ENCODE data around the gene LGI2.

Gene LGI2

DNA sequence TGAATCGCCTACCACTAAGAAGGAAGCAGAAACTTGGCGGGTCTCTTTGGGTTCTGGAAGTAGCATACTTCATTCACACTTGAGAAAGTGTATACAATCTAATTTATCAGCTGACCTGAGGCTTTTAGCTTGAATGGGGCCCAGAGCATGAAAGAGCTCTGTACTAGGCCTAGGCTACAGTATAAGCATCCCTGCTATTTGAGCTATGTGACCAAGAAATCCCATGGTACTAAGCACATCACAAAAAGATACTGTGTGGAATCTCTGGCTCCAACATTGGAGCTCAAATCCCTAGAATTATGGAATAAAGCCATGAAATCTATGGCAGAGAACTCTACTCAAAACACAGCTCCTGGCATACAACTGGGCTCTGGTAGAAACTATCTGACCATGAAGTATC is 74.0 kb downstream of the LGI2 start:
- Histone ChIP-seq H3K18ac (ENCODE audit: low read length) (no peak overlapping the region), H2AK5ac (ENCODE audit: low read length) (no peak overlapping the region), H3K79me1 (ENCODE audit: low read length) (no peaks in the 10 kb centered on the region), H4K5ac (ENCODE audit: low read length) (no peak overlapping the region), H2BK15ac (replicated peaks; ENCODE audit: low read depth) (no peak overlapping the region), H4K8ac (ENCODE audit: low read depth, low read length) (no peak overlapping the region), H3K56ac (ENCODE audit: low read length) (no peak overlapping the region), H3K4ac (ENCODE audit: low read depth, low read length) (no peak overlapping the region), H3K79me2 (ENCODE audit: control insufficient read depth, insufficient read depth, low read length) (no peaks in the 10 kb centered on the region), H3K4me3 (ENCODE audit: low read length) (no peak overlapping the region), H2BK5ac (ENCODE audit: low read length) (no peak overlapping the region), H3K9ac (ENCODE audit: low read length) (no peak overlapping the region), H3K36me3 (ENCODE audit: control insufficient read depth, insufficient read depth, low read length) (no peaks in the 10 kb centered on the region), H3K27ac (ENCODE audit: low read depth, low read length) (no peak overlapping the region), H3K4me1 (ENCODE audit: control insufficient read depth, low read depth, low read length) (no peaks in the 10 kb centered on the region), H3K4me2 (ENCODE audit: low read length) (no peak overlapping the region), H2BK120ac (ENCODE audit: low read depth, low read length) (no peak overlapping the region), H3K23ac (ENCODE audit: low read length) (no peak overlapping the region), H3K27me3 (ENCODE audit: insufficient read depth, low read length, poor library complexity) (no peaks in the 10 kb centered on the region)
- DNase-seq, result no peak
- WGBS (ENCODE audit: extremely low coverage, insufficient coverage, low lambda C conversion rate), result no CpG with 5 or more reads among the region's 2 CpGs

- H3K18ac ChIP-seq (ENCODE audit: low read length), result no peak overlapping the region
- no peak overlapping the region for H3K27ac ChIP-seq (ENCODE audit: low read depth, low read length)
- no peak overlapping the region for H2BK5ac ChIP-seq (ENCODE audit: low read length)
- no peaks in the 10 kb centered on the region for H3K27me3 ChIP-seq (ENCODE audit: insufficient read depth, low read length, poor library complexity)
- no peaks in the 10 kb centered on the region for H3K79me1 ChIP-seq (ENCODE audit: low read length)
- peak; percentile 26 for DNase-seq
- WGBS (ENCODE audit: extremely low coverage, insufficient coverage, low lambda C conversion rate), result no CpG with 5 or more reads among the region's 2 CpGs
- no peak overlapping the region for H4K8ac ChIP-seq (ENCODE audit: low read depth, low read length)
- no peak overlapping the region for H4K5ac ChIP-seq (ENCODE audit: low read length)
- no peak overlapping the region for H3K4ac ChIP-seq (ENCODE audit: low read depth, low read length)
- no peak overlapping the region for H2BK15ac ChIP-seq (replicated peaks; ENCODE audit: low read depth)
- H2BK120ac ChIP-seq (ENCODE audit: low read depth, low read length), result no peak overlapping the region
- no peak overlapping the region for H3K9ac ChIP-seq (ENCODE audit: low read length)
- H2AK5ac ChIP-seq (ENCODE audit: low read length), result no peak overlapping the region
- no peak overlapping the region for H3K56ac ChIP-seq (ENCODE audit: low read length)
- H3K79me2 ChIP-seq (ENCODE audit: control insufficient read depth, insufficient read depth, low read length), result no peaks in the 10 kb centered on the region
- no peak overlapping the region for H3K4me2 ChIP-seq (ENCODE audit: low read length)
- no peaks in the 10 kb centered on the region for H3K4me1 ChIP-seq (ENCODE audit: control insufficient read depth, low read depth, low read length)
- H3K4me3 ChIP-seq (ENCODE audit: low read length), result no peak overlapping the region
- H3K23ac ChIP-seq (ENCODE audit: low read length), result no peak overlapping the region
- H3K36me3 ChIP-seq (ENCODE audit: control insufficient read depth, insufficient read depth, low read length), result no peaks in the 10 kb centered on the region
Observed at GRCh38 chr4:24956091-24956490, 74.7 kb downstream of the LGI2 start.

- no peak overlapping the region for H2BK15ac ChIP-seq (replicated peaks; ENCODE audit: low read depth)
- H3K27ac ChIP-seq (ENCODE audit: low read depth, low read length), result no peak overlapping the region
- no peak overlapping the region for H3K4me3 ChIP-seq (ENCODE audit: low read length)
- no peak overlapping the region for H4K5ac ChIP-seq (ENCODE audit: low read length)
- H3K23ac ChIP-seq (ENCODE audit: low read length), result no peak overlapping the region
- H3K27me3 ChIP-seq (ENCODE audit: insufficient read depth, low read length, poor library complexity), result no peaks in the 10 kb centered on the region
- H2BK5ac ChIP-seq (ENCODE audit: low read length), result no peak overlapping the region
- DNase-seq, result no peak
- no peak overlapping the region for H4K8ac ChIP-seq (ENCODE audit: low read depth, low read length)
- H3K4me1 ChIP-seq (ENCODE audit: control insufficient read depth, low read depth, low read length), result no peaks in the 10 kb centered on the region
- no CpG with 5 or more reads among the region's 4 CpGs for WGBS (ENCODE audit: extremely low coverage, insufficient coverage, low lambda C conversion rate)
- H3K79me2 ChIP-seq (ENCODE audit: control insufficient read depth, insufficient read depth, low read length), result no peaks in the 10 kb centered on the region
- H2BK120ac ChIP-seq (ENCODE audit: low read depth, low read length), result no peak overlapping the region
- H3K36me3 ChIP-seq (ENCODE audit: control insufficient read depth, insufficient read depth, low read length), result no peaks in the 10 kb centered on the region
- no peak overlapping the region for H3K4ac ChIP-seq (ENCODE audit: low read depth, low read length)
- no peak overlapping the region for H3K4me2 ChIP-seq (ENCODE audit: low read length)
- H3K56ac ChIP-seq (ENCODE audit: low read length), result no peak overlapping the region
- H3K18ac ChIP-seq (ENCODE audit: low read length), result no peak overlapping the region
- H3K79me1 ChIP-seq (ENCODE audit: low read length), result no peaks in the 10 kb centered on the region
- H3K9ac ChIP-seq (ENCODE audit: low read length), result no peak overlapping the region
- no peak overlapping the region for H2AK5ac ChIP-seq (ENCODE audit: low read length)
Observed at GRCh38 chr4:24952667-24953066, 78.1 kb downstream of the LGI2 start.

DNA sequence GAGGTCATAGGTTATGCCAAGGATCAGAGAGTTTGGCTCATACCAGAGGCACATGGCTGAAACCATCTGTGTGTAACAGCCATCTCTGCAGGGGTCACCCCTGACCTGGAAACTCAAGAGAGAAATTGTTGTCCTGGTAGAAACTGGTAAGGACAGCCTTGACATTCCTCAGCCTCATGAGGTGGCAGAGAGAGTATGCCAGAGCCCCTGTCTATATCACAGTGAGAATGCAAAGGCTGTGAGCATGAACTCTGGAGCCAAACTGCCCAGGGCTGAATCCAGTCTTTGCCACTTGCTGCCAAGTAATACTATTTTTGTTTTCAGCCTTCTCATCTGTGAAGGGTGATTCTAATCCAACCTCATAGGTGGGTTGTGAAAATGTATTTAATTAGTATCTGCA is 80.8 kb downstream of the LGI2 start:
- no peak for DNase-seq
- H3K36me3 ChIP-seq (ENCODE audit: control insufficient read depth, insufficient read depth, low read length), result no peaks in the 10 kb centered on the region

More for the DNA sequence above, 80.8 kb downstream of the LGI2 start:
- H4K8ac ChIP-seq (ENCODE audit: low read depth, low read length), result no peak overlapping the region
- no peak overlapping the region for H3K4ac ChIP-seq (ENCODE audit: low read depth, low read length)
- H3K23ac ChIP-seq (ENCODE audit: low read length), result no peak overlapping the region
- no peak overlapping the region for H2AK5ac ChIP-seq (ENCODE audit: low read length)
- no peak overlapping the region for H3K27ac ChIP-seq (ENCODE audit: low read depth, low read length)
- H2BK5ac ChIP-seq (ENCODE audit: low read length), result no peak overlapping the region
- H2BK120ac ChIP-seq (ENCODE audit: low read depth, low read length), result no peak overlapping the region
- no peak overlapping the region for H3K9ac ChIP-seq (ENCODE audit: low read length)
- H3K27me3 ChIP-seq (ENCODE audit: insufficient read depth, low read length, poor library complexity), result no peaks in the 10 kb centered on the region
- no peaks in the 10 kb centered on the region for H3K79me2 ChIP-seq (ENCODE audit: control insufficient read depth, insufficient read depth, low read length)
- H3K18ac ChIP-seq (ENCODE audit: low read length), result no peak overlapping the region
- no peak overlapping the region for H2BK15ac ChIP-seq (replicated peaks; ENCODE audit: low read depth)
- H3K4me3 ChIP-seq (ENCODE audit: low read length), result no peak overlapping the region
- H3K4me1 ChIP-seq (ENCODE audit: control insufficient read depth, low read depth, low read length), result no peaks in the 10 kb centered on the region
- no peak overlapping the region for H4K5ac ChIP-seq (ENCODE audit: low read length)
- no peaks in the 10 kb centered on the region for H3K79me1 ChIP-seq (ENCODE audit: low read length)
- no peak overlapping the region for H3K4me2 ChIP-seq (ENCODE audit: low read length)
- no peak overlapping the region for H3K56ac ChIP-seq (ENCODE audit: low read length)
